C4-2B (cell line): Measurements from ENCODE around the gene CSAD.

Experiments
- H3K27ac ChIP-seq: fragments of 450-650 bp; 2 replicates; pipeline ENCODE4 v1.5.1; 2017
- CTCF ChIP-seq: fragments of 450-650 bp; conservative IDR thresholded peaks from 2 replicates; pipeline ENCODE4 v1.5.1; 2017; ENCODE audit warnings: mild to moderate bottlenecking
- ZFX ChIP-seq: fragments of 450-650 bp; IDR thresholded peaks from 2 replicates; pipeline ENCODE4 v1.6.1; 2017

CSAD gene

GRCh38 chr12:53224897-53225634, 44.3 kb upstream of the CSAD start:
- H3K27ac ChIP-seq = no peak overlapping the region

GRCh38 chr12:53224061-53224896, 43.6 kb upstream of the CSAD start:
- H3K27ac ChIP-seq = no peak overlapping the region
- no peak for TF ChIP-seq CTCF
- no peak for TF ChIP-seq ZFX

More at GRCh38 chr12:53224897-53225634, 44.3 kb upstream of the CSAD start:
- TF ChIP-seq CTCF (no peak), ZFX (no peak)

GRCh38 chr12:53223389-53224060, 42.8 kb upstream of the CSAD start:
- TF ChIP-seq CTCF = no peak
- TF ChIP-seq ZFX = no peak

GRCh38 chr12:53222806-53223261, 42.1 kb upstream of the CSAD start:
- peak overlapping the region; percentile 91; the same call in 1 of the 2 replicates for H3K27ac ChIP-seq
- TF ChIP-seq CTCF (no peak), ZFX (no peak)

More at GRCh38 chr12:53223389-53224060, 42.8 kb upstream of the CSAD start:
- no peak overlapping the region for H3K27ac ChIP-seq

- peak overlapping the region; percentile 91 for H3K27ac ChIP-seq
- TF ChIP-seq CTCF (no peak), ZFX (no peak)
These were observed 41.5 kb upstream of the CSAD start for GRCh38 chr12:53222170-53222721.

- peak overlapping the region; percentile 91 for H3K27ac ChIP-seq
- peak; percentile 49 for TF ChIP-seq CTCF
- peak; percentile 15; the same call in 1 of the 2 replicates for TF ChIP-seq ZFX
These were observed 40.7 kb upstream of the CSAD start for GRCh38 chr12:53221203-53222080.
